Pancreas (tissue), 10 donors: ENCODE results near the gene POP4. TPM values are rescaled to one million over a fixed set of nuclear protein-coding genes. Genes with fewer than 3 reads are reported as not detected.

ENCODE experiments used
- ATAC-seq, 4 donors: fragments of 200-7000 bp; cut with Tn5 transposase; one replicate each; pipeline versions ENCODE4 v1.8.0 to v1.9.1; 2020; ENCODE audit warnings: mild to moderate bottlenecking in 4 of 4, moderate library complexity in 4 of 4
- DNase-seq, 6 donors: peaks; one replicate each; pipeline ENCODE4 v3.0.0-alpha.2; 2020
- FAIRE-seq: peaks from 2 replicates; lab custom pipeline; 2012; peaks lifted over from hg19 to GRCh38; lab: Jason Lieb, UNC
- H3K27ac ChIP-seq, 4 donors: fragments of 200-600 bp; sonication (generic); 1 replicate in 3 of 4; 2 replicates in 1 of 4; pipeline versions ENCODE4 v1.5.0 to v1.8.0; 2020
- H3K27me3 ChIP-seq, 4 donors: fragments of 200-600 bp; one replicate each; pipeline ENCODE4 v1.8.0; 2021
- H3K36me3 ChIP-seq, 3 donors: fragments of 200-600 bp; sonication (generic) in 1 of 3; one replicate each; pipeline versions ENCODE4 v1.5.0 to v1.8.0; 2020 to 2021
- H3K4me1 ChIP-seq, 3 donors: fragments of 200-600 bp; one replicate each; pipeline ENCODE4 v1.8.0; 2021
- H3K4me3 ChIP-seq, 4 donors: fragments of 200-600 bp; sonication (generic) in 2 of 4; one replicate each; pipeline versions ENCODE4 v1.5.0 to v1.8.0; 2020 to 2021
- H3K9me3 ChIP-seq, 4 donors: fragments of 200-600 bp; one replicate each; pipeline ENCODE4 v1.8.0; 2021
- WGBS, 2 donors: extraction: QIAGEN DNeasy Blood & Tissue Kit; methylation state at CpG; one replicate each; pipeline ENCODE4 v1.1.7; 2013; 5-methylcytosine and 5-hydroxymethylcytosine counted together
- intact Hi-C, 3 donors: fragments of 100-400 bp; cut with DNase I; formaldehyde crosslinking; loops; one replicate each; pipeline versions ENCODE4 v1.11.1 to v1.14.2; 2022
- polyA plus RNA-seq, 2 donors: library from polyadenylated mRNA; stranded (reverse); fragments of 200-250 nt; gene quantifications; one replicate each; pipeline ENCODE4 v1.2.3, GENCODE V29; 2013
- total RNA-seq, 6 donors: library from RNA; stranded (reverse); fragmentation: NEBNext Ultra II Directional in 4 of 6; extraction: Animal tissue kit (Norgen Biotek cat#: 25700) in 4 of 6; gene quantifications; one replicate each; pipeline versions ENCODE4 v1.2.1 to v1.2.4, GENCODE V29; 2021 to 2023
- TF ChIP-seq, protein P1 (sequence below), 4 donors: fragments of 200-600 bp; sonication (generic) in 3 of 4; IDR thresholded peaks; one replicate each; pipeline versions ENCODE4 v1.5.0 to v1.8.0; 2021; ENCODE audit warnings: antibody characterized with exemption in 4 of 4
- donor health status: healthy with polysubstance abuse.
- donor health status: DM: no; HTN: no; CAD: no; lungs with moderate emphysema.
- donor health status: DM: no; HTN: no; CAD: no.
- donor health status: control.
- donor health status: control.
- donor health status: Bipolar disorder and iron deficiency.
- donor health status: DM: yes; HTN: yes; CAD: no.
- donor health status: DM: no; HTN: no; CAD: no.
- donor health status: DM: no; HTN: no; CAD: no.
- donor health status: DM: yes; HTN: yes; CAD: no.

Gene POP4
- total and polyA plus RNA-seq, 8 donors: 14.3 to 50.3 (median 25.0) TPM

- no peak overlapping the region for H3K4me3 ChIP-seq
- no peaks in the 10 kb centered on the region for H3K4me1 ChIP-seq
- no peaks in the 10 kb centered on the region for H3K36me3 ChIP-seq
- intact Hi-C loops: no loop called here
- H3K9me3 ChIP-seq: no peaks in the 10 kb centered on the region
- DNase-seq (no peak), ATAC-seq (no peak), FAIRE-seq (no peak)
- H3K27me3 ChIP-seq: peaks cover 0 to 7% (median 0%) of the 10 kb centered on the region in 4 donors
- no peak overlapping the region for H3K27ac ChIP-seq
- TF ChIP-seq, protein P1, sequence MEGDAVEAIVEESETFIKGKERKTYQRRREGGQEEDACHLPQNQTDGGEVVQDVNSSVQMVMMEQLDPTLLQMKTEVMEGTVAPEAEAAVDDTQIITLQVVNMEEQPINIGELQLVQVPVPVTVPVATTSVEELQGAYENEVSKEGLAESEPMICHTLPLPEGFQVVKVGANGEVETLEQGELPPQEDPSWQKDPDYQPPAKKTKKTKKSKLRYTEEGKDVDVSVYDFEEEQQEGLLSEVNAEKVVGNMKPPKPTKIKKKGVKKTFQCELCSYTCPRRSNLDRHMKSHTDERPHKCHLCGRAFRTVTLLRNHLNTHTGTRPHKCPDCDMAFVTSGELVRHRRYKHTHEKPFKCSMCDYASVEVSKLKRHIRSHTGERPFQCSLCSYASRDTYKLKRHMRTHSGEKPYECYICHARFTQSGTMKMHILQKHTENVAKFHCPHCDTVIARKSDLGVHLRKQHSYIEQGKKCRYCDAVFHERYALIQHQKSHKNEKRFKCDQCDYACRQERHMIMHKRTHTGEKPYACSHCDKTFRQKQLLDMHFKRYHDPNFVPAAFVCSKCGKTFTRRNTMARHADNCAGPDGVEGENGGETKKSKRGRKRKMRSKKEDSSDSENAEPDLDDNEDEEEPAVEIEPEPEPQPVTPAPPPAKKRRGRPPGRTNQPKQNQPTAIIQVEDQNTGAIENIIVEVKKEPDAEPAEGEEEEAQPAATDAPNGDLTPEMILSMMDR (IDR thresholded peaks at IDR 0.05): no peak
- WGBS, 2 donors: 54 to 66% methylated on average over 6 of the region's 6 CpGs
These were observed 34.9 kb upstream of the POP4 start for GRCh38 chr19:29571181-29571580.

GRCh38 chr19:29573486-29573885 is 32.6 kb upstream of the POP4 start:
- Histone ChIP-seq H3K36me3 (no peaks in the 10 kb centered on the region), H3K27ac (no peak overlapping the region), H3K4me1 (no peaks in the 10 kb centered on the region), H3K4me3 (no peak overlapping the region), H3K27me3 (peaks cover 0 to 7% (median 0%) of the 10 kb centered on the region in 4 donors), H3K9me3 (no peaks in the 10 kb centered on the region)
- TF ChIP-seq, protein P1 (IDR thresholded peaks at IDR 0.05): no peak
- 39 to 53% methylated on average over 7 of the region's 7 CpGs for WGBS, 2 donors
- intact Hi-C loops: no loop called here
- FAIRE-seq: no peak
- ATAC-seq: no peak
- no peak for DNase-seq

DNA sequence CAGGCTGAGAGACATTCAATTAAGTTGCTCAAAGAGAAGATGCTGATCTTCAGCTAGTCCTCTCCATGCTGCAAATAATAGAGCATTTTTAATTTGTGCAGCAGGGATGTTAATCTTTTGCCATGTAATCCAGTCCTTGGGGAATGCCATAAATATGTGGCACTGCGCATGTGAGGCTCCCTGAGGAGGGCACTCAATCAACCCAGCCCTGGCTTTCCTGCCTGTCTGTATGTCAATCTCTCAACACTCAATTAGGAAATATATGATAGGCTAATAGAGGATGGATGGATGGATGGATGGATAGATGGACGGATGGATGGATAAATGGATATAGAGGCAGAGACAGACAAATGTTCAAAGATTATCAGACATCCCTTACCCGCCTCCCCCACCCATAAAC is 31.6 kb upstream of the POP4 start:
- 29 to 30% methylated on average over 3 of the region's 3 CpGs for WGBS, 2 donors
- Histone ChIP-seq H3K27ac (no peak overlapping the region), H3K36me3 (no peaks in the 10 kb centered on the region), H3K4me3 (no peak overlapping the region), H3K9me3 (no peaks in the 10 kb centered on the region), H3K4me1 (no peaks in the 10 kb centered on the region), H3K27me3 (peaks cover 0 to 7% (median 0%) of the 10 kb centered on the region in 4 donors)
- TF ChIP-seq, protein P1 (IDR thresholded peaks at IDR 0.05): no peak
- FAIRE-seq (no peak), ATAC-seq (no peak), DNase-seq (no peak)
- intact Hi-C loops: no loop called here

DNA sequence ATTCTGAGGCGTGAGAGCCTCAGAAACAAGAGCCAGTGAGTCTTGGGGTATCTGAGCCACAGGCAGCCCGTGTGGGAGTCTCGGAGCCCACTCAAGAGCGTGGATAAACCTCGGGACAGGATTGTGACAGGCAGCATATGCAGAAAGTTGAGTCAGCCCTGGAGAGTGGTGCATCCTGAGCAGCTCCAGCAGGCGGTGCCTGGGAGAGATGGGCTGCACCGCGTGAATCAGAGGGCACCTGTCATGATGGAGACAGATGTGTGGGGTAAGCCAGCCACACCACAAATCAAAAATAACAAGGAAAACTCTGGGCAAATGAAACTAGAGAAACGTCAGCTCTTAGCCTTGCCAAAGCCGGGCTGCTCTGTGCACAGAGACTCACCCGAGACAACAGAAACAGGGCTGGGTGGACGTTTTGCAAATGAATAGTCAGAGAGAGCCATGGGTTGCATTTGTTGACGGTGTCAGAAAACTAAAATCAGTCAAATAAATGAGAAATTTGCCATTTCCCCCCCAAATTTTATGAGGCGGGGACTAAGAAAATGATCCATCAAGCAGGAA is 30.0 kb upstream of the POP4 start:
- H3K27me3 ChIP-seq: peaks cover 0 to 7% (median 0%) of the 10 kb centered on the region in 4 donors
- no peaks in the 10 kb centered on the region for H3K9me3 ChIP-seq
- DNase-seq (no peak), ATAC-seq (no peak), FAIRE-seq (no peak)
- no peaks in the 10 kb centered on the region for H3K36me3 ChIP-seq
- 21 to 23% methylated on average over 14 of the region's 14 CpGs for WGBS, 2 donors
- TF ChIP-seq, protein P1 (IDR thresholded peaks at IDR 0.05): no peak
- no peak overlapping the region for H3K4me3 ChIP-seq
- intact Hi-C loops: no loop called here
- H3K27ac ChIP-seq: no peak overlapping the region
- H3K4me1 ChIP-seq: no peaks in the 10 kb centered on the region
